Measurements from ENCODE around the gene ITPKB.

DNA sequence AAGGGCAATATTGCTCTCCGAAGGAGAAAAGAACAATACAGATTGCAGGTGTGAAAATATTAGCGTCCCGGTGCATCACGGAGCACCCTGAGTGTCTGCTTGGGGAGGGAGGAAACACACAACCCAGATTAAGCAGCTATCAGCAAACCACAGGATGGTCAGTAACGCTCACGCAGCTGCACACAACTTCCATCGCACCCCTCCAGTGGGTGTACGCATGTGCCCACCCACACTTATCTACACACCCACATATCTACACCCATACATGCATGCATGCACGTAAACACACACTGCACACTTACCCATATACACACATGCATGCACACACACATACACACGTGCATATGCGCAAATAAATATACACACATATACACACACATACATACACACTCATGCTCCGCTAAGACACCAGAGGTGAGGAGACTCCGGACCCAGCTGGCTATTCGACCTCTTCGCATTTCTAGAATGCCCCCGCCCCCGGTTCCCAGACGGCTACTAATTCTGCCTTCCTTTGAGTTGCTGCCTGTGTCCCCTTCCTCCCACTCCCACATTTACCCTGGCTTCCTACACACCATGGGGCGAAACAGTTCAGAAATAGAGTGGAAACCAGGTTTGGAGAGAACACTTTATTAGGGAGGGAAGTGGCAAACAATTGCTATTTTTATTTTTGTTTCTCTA is 26.2 kb downstream of the ITPKB start:
- TF ChIP-seq CTCF (IDR thresholded peaks at IDR 0.05) (no peak), EZH2 (IDR thresholded peaks at IDR 0.05) (no peak)
